Subcutaneous adipose tissue (tissue), 4 donors: ENCODE measurements around the gene PARM1. TPM values are rescaled to one million over a fixed set of nuclear protein-coding genes. Genes with fewer than 3 reads are reported as not detected.

Source experiments
- CTCF ChIP-seq: fragments of 450-650 bp; IDR thresholded peaks from one replicate; pipeline ENCODE4 v1.5.1; 2016; ENCODE audit warnings: low read depth, mild to moderate bottlenecking, control low read depth, antibody characterized with exemption, moderate library complexity
- total RNA-seq, 4 donors: library from RNA; depleted of rRNA; stranded (reverse); fragments of >200 nt; gene quantifications; one replicate each; pipeline ENCODE4 v1.1.0, GENCODE V29; 2016

Gene PARM1
- total RNA-seq, 4 donors from 2014 or later, result 10.5 to 62.3 (median 50.4) TPM

GRCh38 chr4:75009138-75009537 lies 76.2 kb downstream of the PARM1 start:
- TF ChIP-seq CTCF, result no peak

GRCh38 chr4:75011131-75011795 lies 78.3 kb downstream of the PARM1 start:
- TF ChIP-seq CTCF, result no peak

GRCh38 chr4:75015627-75016026 lies 82.7 kb downstream of the PARM1 start:
- TF ChIP-seq CTCF, result no peak

GRCh38 chr4:75016472-75016871 lies 83.6 kb downstream of the PARM1 start:
- TF ChIP-seq CTCF, result no peak

GRCh38 chr4:75018811-75019479 lies 86.0 kb downstream of the PARM1 start:
- TF ChIP-seq CTCF, result no peak

GRCh38 chr4:75025431-75025830 lies 92.5 kb downstream of the PARM1 start:
- TF ChIP-seq CTCF, result no peak

- TF ChIP-seq CTCF, result no peak
Measured at GRCh38 chr4:75028196-75028854, 95.4 kb downstream of the PARM1 start.
